HG03045 (cell line): ENCODE results near the gene ZNF787.
A peak's percentile ranks its signal among the peaks of the same experiment; 100 is the strongest.

Experiments used
- ATAC-seq: cut with Tn5 transposase; IDR thresholded peaks from one replicate; pipeline ENCODE4 v1.9.1; 2021; ENCODE audit warnings: mild to moderate bottlenecking, moderate library complexity; ENCODE audit not compliant: unreplicated experiment

Gene ZNF787

DNA sequence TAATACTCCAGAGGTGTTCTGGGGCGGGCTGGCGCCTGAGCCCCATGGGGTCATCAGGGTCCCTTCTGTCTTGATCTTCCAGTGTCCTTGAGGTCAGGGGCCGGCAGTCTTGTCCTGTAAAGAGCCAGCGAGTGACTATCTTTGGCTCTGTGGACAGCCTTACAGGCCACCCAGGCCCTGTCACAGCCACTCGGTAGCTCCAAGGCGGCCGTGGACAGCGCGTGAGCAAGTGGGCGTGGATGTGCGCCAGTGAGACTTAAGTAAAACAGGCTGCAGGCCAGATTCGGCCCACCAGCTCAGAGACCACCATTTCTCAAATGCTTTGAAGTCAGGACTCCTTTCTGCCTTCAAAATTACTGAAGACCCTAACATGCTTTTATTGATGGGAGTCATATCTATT is 23.7 kb upstream of the ZNF787 start:
- ATAC-seq: no peak

DNA sequence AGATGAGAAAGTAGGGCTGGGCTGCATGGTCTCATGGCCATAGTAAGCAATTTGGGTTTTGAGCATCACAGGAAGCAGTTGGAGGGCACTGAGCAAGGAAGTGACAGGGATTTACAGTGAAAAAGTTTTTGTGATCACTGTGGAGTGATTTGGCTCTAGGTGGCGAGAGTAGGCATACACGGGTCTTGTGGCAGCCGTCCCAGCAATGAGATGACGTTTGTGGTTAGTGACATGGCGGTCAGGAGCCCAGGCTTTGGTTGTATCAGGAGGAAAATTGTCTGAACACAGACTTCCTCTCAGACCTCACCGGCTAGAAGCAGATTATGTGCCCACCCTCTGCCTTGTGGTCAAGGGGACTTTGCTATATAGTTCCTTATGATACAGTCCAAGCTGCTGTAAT is 23.3 kb upstream of the ZNF787 start:
- no peak for ATAC-seq

DNA sequence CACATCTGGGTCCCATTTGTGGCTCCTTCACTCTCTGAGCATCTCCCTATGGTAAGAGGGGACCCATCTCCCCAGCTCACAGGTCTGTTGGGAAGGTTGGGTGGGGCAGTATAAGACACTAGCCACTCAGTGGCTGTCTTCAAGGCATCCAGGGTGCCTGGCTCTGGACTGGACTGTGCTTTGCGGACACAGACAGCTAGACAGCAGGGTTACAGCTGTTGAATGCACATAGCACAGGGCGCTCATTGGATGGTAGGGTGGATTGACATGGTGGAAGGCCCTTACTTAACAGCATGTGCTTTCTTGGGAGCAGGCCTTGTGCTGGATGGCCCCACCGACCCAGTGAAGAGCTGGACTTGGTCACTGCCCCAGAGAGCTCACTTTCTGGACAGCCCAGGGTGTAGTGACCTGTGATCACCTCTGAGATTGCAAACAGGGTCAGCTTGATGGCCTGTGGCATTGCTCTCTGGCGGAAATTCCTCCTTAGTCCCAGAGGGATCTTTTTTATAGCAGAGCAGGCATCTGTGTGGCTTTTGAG is 21.9 kb upstream of the ZNF787 start:
- ATAC-seq: no peak

DNA sequence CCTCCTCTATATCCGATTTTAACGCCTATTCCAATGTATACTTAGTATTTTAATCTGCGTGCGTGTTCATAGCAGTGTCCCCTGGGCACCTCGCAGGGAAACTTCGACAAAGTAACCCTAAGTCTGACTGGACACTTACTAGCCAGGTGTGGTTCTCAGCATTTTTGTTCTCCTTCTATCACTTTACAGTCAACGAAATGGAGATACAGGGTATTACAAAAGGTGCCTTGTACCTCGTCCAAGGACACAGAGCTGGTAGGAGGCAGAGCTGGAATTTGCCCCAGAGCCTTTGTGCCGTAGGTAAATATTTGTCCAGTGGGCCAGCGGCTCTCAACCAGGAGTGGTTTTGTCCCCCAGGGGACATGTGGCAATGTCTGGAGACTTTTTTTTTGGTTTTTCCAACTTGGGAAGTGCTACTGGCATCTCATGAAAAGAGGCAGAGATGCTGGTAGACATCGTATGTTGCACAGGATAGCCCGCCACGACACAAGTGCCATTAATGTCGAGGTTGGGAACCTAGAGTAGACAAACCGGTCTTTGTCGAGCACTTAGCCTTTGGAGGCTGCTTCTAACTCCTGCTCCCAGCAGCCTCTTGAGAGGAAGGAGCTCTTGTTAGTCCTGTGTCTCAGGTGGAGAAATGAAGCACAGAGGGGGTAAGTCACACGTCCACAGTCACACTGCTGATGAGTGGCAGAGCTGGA is 21.1 kb upstream of the ZNF787 start:
- no peak for ATAC-seq

DNA sequence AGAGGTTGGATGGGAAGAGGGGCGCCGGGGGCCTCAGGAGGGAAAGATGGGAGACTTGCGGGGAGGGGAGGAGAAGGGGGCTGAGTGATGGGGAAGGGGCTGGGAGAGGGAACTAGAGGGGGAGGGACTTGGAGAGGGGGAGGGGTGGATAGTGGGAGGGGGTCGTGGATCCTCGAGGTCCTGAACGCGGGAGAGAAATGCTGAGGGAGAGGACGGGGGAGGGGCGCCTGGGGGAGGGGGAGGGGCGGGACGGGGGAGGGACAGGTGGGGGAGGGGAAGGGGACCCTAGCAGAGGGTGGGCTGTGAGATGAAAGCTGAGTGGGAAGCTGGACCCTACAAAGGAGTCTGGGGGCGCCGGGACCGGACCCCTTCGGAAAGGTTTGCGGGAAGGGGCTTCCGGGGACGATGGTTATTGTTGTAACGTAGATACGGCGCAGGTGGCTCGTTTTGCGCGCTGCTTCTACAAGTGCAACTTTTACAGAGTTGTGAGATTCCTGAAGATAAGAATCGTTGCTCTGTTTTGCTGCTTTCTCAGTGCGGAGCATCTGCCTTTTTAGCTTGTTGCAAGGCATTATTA is 20.4 kb upstream of the ZNF787 start:
- no peak for ATAC-seq

DNA sequence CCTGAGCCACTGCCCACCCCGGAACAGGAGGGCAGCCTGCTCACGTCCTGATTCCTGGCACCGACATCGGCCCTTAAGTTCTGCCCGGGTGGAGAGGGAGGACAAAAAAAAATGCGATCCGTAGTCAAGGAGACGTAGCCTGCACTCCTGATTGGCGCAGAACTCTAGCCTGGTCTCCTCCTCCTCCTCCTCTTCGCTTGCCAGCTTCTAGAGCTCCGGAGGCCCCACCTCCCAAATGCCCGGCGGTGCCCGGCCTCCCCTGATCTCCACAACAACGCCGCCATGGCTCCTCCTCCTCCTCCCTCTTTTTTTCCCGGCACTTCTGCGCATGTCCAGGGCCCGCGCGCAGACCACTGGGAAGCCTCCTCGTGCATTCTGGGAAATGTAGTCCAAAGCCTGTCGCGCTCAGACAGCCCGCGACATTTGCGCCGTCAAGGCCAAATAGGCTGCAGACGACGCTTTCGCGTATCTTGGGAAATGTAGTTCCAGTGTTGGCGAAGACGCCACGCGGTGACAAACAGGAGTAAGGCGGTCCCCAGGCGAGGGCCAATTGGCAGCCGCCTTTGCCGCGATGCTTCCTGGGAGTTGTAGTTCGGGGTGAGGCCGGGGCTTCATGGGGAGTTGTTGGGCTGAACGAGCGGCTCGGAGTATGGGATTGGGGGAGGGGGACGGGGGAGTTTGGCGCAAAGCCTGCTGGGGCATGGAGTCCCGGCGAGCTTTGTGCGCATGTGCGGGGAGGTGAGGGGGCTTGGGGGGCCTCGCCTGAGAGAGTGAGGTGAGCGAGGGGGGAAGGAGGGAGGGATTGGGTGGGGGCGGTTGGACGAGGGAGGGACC is 19.7 kb upstream of the ZNF787 start, which contains the start of gene ZNF444:
Gene ZNF444 (plus strand): TSS at position 705 of the 834 bp plus-strand sequence. CDS start 5,625 bp downstream, outside the sequence.
- ATAC-seq: peak; percentile 89

DNA sequence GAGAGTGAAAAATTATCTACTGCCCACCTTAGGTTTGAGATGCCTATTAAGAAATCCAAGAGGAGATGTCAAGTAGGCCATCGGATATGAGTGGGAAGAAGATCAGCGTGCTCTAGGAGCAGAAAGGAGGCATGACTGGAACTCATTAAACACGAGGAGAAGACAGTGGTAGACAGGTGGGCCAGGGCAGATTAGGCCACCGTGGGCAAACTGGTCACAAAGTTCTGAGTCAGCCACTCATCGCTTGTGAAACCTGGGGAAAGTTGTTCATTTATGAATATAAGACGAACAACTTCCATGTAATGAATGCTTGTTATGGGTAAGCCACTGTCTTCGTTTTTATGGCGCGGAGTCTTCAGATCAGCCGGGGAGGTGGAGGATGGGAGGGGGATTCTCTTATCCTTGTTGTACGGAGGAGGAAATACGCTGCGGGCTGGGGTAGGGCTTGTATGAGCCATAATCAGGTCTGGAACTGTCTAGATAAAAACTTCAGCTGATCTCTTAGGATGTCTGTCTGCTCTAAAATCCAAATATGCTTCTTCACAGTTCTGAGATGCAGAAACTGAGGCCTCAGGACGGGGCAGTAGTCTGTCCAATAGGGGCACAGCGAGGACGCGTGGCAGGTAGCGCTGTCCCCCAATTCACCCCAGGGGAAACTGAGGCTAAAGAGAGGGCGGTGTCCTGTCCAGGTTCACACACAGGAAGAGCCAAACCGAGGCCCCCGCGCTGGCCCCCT is 18.9 kb upstream of the ZNF787 start:
- ATAC-seq: no peak

DNA sequence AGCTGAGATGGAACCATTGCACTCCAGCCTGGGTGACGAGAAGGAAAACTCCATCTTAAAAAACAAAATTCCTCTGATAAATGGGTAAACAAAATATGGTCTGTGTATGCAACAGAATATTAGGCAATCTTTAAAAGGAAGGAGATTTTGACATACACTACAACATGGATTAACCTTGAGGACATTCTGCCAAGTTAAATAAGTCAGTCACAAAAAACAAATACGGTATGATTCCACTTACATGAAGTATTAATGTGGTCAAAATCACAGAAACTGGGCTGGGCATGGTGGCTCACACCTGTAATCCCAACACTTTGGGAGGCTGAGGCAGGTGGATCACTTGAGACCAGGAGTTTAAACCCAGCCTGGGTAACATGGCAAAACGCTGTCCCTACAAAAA is 17.0 kb upstream of the ZNF787 start:
- ATAC-seq: no peak

DNA sequence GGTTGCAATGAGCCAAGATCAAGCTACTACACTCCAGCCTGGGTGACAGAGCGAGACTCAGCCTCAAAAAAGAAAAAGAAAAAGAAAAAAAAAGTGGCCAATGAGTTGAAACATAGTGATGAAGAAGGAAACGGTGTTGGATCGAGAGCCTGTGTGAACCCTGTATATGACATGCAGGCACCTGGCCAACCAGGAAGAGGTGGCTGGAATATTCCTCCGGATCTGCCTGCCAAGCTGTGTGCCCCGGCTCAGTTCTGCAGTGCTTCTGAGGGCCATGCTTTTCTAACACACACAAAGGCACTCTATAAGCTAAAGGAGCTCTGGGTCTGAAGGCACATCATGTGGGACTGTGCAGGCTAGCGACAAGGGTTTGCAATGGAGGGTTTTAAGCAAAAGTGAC is 16.3 kb upstream of the ZNF787 start:
- no peak for ATAC-seq

DNA sequence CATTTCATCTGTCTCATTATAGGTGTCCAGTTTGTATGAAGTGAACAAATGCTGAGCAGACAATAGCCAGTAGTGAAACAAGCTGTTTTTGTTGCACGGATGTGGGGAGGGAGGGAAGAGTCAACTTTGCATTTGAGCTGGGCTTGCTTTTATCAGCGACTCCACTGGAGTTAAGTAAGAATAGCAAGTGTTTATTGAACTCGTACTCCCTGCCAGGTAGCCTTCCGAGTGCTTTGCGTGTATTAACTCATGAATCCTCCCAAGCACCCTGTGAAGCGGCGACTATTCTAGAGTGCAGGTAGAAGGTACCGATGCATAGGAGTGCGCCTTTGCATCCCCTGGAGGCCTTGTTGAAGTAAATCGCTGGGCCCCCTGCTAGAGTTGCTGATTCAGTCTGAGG is 15.3 kb upstream of the ZNF787 start:
- no peak for ATAC-seq

DNA sequence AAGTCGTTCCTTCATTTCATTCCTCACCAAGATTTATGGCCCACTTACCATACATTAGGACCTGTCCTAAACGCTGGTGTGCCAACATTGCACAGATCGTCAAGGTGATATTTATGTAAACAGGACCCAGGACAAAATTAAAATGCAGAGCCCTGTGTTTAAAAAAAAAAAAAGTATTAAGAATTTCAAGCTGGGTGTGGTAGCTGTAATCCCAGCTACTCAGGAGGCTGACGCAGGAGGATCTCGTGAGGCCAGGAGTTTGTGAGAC is 13.5 kb upstream of the ZNF787 start:
- ATAC-seq: no peak

DNA sequence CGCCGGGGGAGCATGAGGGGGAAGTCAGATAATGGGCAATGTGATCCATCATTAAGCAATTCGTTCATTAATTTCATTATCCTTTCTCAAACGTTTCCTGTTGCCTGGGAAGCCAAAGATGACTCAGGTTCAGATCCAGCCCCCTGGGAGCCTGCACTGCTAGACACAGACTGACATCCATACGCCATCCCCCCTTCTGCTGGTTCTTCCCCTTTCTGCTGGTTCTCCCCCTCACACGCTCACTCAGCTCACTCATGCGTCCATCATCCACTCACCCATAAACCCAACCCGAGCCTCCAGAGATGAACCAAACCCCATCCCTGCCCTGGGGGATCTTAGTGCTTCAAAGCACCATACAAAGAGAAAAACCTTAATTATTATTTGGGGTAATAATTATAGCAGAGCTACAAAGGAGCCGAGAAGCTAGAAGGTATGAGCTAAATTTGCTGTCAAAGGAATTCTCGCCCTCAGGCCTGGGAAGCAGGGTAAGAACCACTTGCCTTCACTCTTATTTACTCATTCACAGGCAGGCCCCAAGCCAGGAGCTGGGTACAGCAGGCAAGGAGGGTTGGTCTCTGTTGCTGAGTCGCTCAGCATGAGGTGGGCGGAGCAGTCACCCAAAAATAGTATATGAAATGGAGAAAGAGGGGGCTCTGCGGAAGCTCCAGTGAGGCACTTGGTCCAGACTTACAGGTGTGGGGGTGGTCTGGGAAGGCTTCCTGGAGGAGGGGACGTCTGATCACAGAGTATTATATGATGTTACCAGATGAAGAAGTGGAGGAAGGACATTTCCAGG is 13.0 kb upstream of the ZNF787 start:
- ATAC-seq: no peak

DNA sequence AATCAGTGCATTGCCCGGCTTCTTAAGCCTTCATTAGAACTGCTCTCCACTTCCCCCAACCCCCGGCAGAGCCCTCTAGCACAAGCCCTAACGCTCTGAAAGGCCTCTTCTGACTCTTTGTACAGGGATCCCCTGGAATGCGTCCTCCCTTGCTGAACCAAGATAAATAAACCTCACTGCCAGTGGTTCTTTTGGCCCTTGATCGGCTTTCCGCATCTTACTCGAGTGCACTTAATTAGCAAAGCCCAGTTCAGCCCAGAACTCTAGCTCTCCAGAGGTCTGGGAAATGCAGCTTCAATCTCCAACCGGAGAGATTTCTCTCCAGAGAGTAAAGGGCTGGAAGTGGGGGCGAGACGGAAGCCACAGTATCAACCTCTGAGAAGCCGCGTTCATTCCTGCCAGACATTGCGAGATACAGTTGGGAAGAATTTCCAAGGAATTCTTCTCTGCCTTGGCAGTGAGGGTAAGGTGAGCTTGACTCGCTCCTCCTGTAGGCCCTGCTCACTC is 11.3 kb upstream of the ZNF787 start:
- no peak for ATAC-seq

DNA sequence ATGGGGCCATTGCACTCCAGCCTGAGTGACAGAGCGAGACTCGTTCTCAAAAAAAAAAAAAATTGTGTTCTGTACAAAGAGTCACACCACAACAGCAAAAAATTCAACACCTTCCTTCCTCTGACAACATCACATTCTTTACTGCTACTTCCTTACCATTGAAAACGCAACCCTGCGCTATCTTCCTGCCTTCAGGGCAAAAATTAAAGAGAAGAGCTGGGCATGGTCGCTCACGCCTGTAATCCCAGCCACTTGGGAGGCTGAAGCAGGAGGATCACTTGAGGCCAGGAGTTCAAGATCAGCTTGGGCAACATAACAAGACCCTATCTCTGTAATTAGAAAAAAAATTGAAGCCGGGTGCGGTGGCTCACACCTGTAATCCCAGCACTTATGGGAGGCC is 10.6 kb upstream of the ZNF787 start:
- ATAC-seq: no peak

DNA sequence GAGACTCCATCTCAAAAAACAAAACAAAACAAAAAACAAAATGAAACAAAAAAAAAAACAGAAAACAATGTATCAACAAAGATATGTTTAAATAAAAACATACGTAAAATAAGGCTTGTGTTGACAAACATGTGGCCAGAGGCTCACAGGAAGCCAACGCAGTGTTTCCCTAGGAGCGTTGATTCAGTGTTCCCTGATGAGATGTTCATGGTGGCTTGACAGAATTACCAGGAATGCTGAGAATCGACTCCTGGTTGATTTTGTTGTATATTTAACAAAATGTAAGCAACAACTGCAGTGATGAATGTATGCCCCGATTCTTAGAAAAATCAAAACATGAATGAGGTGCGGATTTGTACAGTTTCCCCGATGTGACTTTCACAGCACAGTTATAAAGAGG is 8.9 kb upstream of the ZNF787 start:
- no peak for ATAC-seq

DNA sequence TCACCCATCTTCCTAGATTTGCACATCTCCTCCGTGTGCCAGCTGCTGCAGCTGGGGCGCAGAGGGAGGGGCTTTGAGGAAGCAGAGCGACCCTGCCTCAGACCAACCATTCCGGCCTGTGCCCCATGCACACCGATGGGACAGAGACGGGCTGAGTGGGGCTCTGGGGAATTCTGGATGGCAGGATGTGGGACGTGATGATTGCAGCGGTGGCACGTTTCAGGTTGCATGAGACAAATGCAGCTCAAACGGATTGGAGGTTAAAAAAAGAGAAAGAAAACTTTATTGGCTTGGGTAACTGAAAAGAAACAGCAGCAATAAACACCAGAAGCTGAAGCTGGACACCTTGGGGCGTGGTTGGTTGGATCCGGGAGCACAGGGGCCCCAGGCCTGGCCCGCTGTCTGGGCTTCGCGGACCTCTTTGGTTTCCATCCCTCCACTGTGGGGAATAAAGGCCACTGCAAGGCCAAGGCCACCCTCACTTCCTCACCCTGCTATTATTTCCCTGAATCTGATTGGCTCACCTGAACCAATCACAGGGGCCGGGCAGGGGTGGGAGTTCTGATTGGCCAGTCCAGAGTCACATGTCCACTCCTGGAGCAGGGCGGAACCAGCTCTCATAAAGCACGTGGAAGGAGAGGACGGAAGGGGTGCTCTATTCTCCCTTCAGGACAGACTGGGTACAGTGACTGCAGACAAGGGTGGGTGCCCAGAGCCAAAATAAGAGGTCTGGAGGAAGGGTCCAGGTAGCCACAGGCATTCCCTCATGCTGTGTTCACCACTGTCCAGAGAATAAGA is 6.1 kb upstream of the ZNF787 start:
- ATAC-seq: no peak

DNA sequence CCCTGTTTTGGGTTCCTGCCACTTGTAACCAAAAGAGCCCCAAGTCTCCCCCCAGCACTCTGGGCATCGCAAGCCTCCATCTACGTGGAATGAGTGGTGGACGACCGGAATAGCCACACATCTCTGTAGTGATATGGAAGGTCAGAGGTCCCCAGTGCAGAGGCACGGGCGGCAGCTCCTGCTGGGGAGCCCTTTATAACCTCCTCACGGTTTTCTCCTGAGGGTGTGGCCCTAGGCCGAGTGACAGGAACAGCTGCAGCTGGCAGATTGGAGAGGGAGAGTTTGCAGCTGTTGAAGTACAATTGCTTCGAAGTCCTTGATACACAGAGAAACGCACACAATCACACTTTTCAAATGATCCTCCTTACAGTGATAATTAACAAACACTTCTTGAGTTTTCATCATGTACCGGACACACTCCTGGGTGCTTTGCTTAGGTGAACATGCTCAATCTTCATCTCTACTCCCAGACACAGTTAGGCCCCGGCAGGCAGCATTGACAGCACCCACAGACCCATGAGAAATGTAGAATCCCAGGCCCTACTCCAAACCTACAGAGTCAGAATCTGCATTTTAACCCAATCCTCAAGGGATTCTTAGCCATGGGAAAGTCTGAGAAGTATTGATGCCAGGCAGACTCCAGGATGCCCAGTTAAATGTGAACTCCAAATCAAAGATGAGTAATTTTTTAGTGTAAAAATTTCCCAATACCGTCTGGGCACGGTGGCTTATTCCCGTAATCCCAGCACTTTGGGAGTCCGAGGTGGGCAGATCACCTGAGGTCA is 4.9 kb upstream of the ZNF787 start:
- no peak for ATAC-seq

DNA sequence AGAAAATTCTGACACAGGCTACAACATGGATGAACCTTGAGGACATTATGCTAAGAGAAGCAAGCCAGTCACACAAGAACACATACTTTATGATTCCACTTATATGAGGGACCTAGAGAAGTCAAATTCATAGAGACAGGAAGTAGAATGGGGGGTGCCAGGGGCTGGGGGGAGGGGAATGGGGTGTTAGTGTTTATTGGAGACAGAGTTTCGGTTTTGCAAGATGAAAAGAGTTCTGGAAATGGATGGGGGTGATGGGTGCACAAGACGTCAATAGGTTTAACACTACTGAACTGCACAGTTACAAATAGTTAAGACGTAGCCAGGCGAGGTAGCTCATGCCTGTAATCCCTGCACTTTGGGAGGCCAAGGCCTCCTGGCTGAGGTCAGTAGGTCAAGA is 3.5 kb upstream of the ZNF787 start:
- no peak for ATAC-seq
